Hepatocyte (in vitro differentiated cells): ENCODE results near the gene NEDD4L.

Source experiments
- CTCF ChIP-seq: fragments of 200-600 bp; sonication (generic); IDR thresholded peaks from 2 replicates; pipeline ENCODE4 v1.5.1; 2016; ENCODE audit warnings: antibody characterized with exemption, mild to moderate bottlenecking; ENCODE audit not compliant: poor library complexity
- EZH2 ChIP-seq: fragments of 200-600 bp; sonication (generic); IDR thresholded peaks from 2 replicates; pipeline ENCODE4 v1.6.1; 2016; ENCODE audit warnings: antibody characterized with exemption, mild to moderate bottlenecking, borderline replicate concordance

GRCh38 chr18:58251416-58251815 lies 207.4 kb downstream of the NEDD4L start:
- TF ChIP-seq CTCF (no peak), EZH2 (no peak)
